SK-N-SH (cell line): ENCODE data around the gene BTN3A1. TPM values are rescaled to one million over a fixed set of nuclear protein-coding genes. Genes with fewer than 3 reads are reported as not detected.

Experiments
- CTCF ChIA-PET: fragments of 300-600, 350-600 bp; formaldehyde crosslinking; extraction: SDS; loops from one replicate; lab custom pipeline; 2021; lab: Yijun Ruan, JAX
- POLR2A ChIA-PET: fragments of 350-600 bp; sonication (Branson Sonifier 250); formaldehyde crosslinking; extraction: SDS; loops from one replicate; lab custom pipeline; 2020; ENCODE audit warnings: antibody characterized with exemption, inconsistent platforms; lab: Yijun Ruan, JAX
- DNase-seq: peaks from one replicate; pipeline ENCODE4 v3.0.0; 2012
- H2AFZ ChIP-seq: fragments of 200-600 bp; sonication (generic); 2 replicates; pipeline ENCODE4 v1.8.1; 2016; ENCODE audit warnings: antibody characterized with exemption, mild to moderate bottlenecking, low read depth
- H3F3A ChIP-seq: fragments of 200-600 bp; sonication (generic); replicated peaks from 2 replicates; pipeline ENCODE3; 2016; ENCODE audit warnings: antibody characterized with exemption, mild to moderate bottlenecking; ENCODE audit not compliant: insufficient read depth
- H3K27ac ChIP-seq, 2 experiments: fragments of 200-500 bp in 1 of 2; fragments of 200-600 bp in 1 of 2; sonication (Bioruptor generic) in 1 of 2; sonication (generic), shearing (Covaris generic) in 1 of 2; 2 replicates each; pipeline versions ENCODE4 v1.5.1 to v1.6.1; 2014 to 2016; ENCODE audit warnings: low read depth in 2 of 2, inconsistent platforms in 1 of 2, low read length in 1 of 2, mild to moderate bottlenecking in 1 of 2, mixed read lengths in 1 of 2
- H3K27me3 ChIP-seq: fragments of 200-600 bp; sonication (generic), shearing (Covaris generic); 2 replicates; pipeline ENCODE4 v1.6.1; 2016; ENCODE audit warnings: mixed run types; ENCODE audit not compliant: insufficient read depth
- H3K36me3 ChIP-seq, 2 experiments: fragments of 200-500 bp in 1 of 2; fragments of 200-600 bp in 1 of 2; sonication (Bioruptor generic) in 1 of 2; sonication (generic) in 1 of 2; replicated peaks in 1 of 2; 2 replicates each; pipeline versions ENCODE3 to v1.5.1; 2014 to 2016; ENCODE audit warnings: low read length in 1 of 2, mild to moderate bottlenecking in 1 of 2; ENCODE audit not compliant: insufficient read depth in 2 of 2, control insufficient read depth in 1 of 2
- H3K4me1 ChIP-seq, 2 experiments: fragments of 200-500 bp in 1 of 2; fragments of 200-600 bp in 1 of 2; sonication (Bioruptor generic) in 1 of 2; sonication (generic), shearing (Covaris generic) in 1 of 2; 2 replicates each; pipeline versions ENCODE4 v1.5.1 to v1.6.1; 2014 to 2016; ENCODE audit warnings: low read depth in 1 of 2, low read length in 1 of 2, mixed run types in 1 of 2; ENCODE audit not compliant: insufficient read depth in 2 of 2, control insufficient read depth in 1 of 2
- H3K4me2 ChIP-seq: fragments of 200-600 bp; sonication (generic), shearing (Covaris generic); 2 replicates; pipeline ENCODE4 v1.6.1; 2017; ENCODE audit warnings: mixed run types
- H3K4me3 ChIP-seq, 2 experiments: fragments of 200-500 bp in 1 of 2; fragments of 200-600 bp in 1 of 2; sonication (Bioruptor generic) in 1 of 2; sonication (generic), shearing (Covaris generic) in 1 of 2; 2 replicates each; pipeline versions ENCODE4 v1.5.1 to v1.8.1; 2014 to 2016; ENCODE audit warnings: low read depth in 2 of 2, inconsistent platforms in 1 of 2, low read length in 1 of 2, mild to moderate bottlenecking in 1 of 2, mixed read lengths in 1 of 2, moderate library complexity in 1 of 2
- H3K79me2 ChIP-seq: fragments of 200-600 bp; sonication (generic); 2 replicates; pipeline ENCODE4 v1.8.1; 2017; ENCODE audit warnings: mild to moderate bottlenecking; ENCODE audit not compliant: insufficient read depth
- H3K9ac ChIP-seq: fragments of 200-600 bp; sonication (generic); 2 replicates; pipeline ENCODE4 v1.6.1; 2017; ENCODE audit warnings: mixed run types
- H3K9me2 ChIP-seq: fragments of 200-600 bp; sonication (generic); 2 replicates; pipeline ENCODE4 v1.6.1; 2017; ENCODE audit warnings: mixed run types
- H3K9me3 ChIP-seq: fragments of 200-600 bp; sonication (generic); 2 replicates; pipeline ENCODE4 v1.6.1; 2017; ENCODE audit warnings: mixed run types, mild to moderate bottlenecking, moderate library complexity
- H4K20me1 ChIP-seq: fragments of 200-600 bp; sonication (generic); 2 replicates; pipeline ENCODE4 v1.6.1; 2017; ENCODE audit warnings: mild to moderate bottlenecking, mixed run types; ENCODE audit not compliant: insufficient read depth
- CHD2 ChIP-seq: fragments of 150-350 bp; IDR thresholded peaks from 2 replicates; pipeline ENCODE4 v1.6.1; 2018; ENCODE audit warnings: low read length; ENCODE audit not compliant: partially characterized antibody
- ELF1 ChIP-seq: IDR thresholded peaks from 2 replicates; pipeline ENCODE4 v1.4.0; 2012
- EZH2phosphoT487 ChIP-seq: fragments of 200-600 bp; sonication (generic); IDR thresholded peaks from 2 replicates; pipeline ENCODE4 v1.6.1; 2017; ENCODE audit warnings: low read depth, mixed run types, mild to moderate bottlenecking, antibody characterized with exemption, moderate library complexity, borderline replicate concordance
- FOSL2 ChIP-seq: IDR thresholded peaks from 2 replicates; pipeline ENCODE4 v1.4.0; 2012; ENCODE audit warnings: low read depth, mild to moderate bottlenecking, moderate library complexity, borderline replicate concordance
- FOXJ3 ChIP-seq: sonication (generic); formaldehyde crosslinking; IDR thresholded peaks from 2 replicates; pipeline ENCODE4 v1.5.1; 2020; ENCODE audit warnings: mild to moderate bottlenecking, missing genetic modification reagents
- GABPA ChIP-seq: IDR thresholded peaks from 2 replicates; pipeline ENCODE4 v1.4.0; 2012; ENCODE audit warnings: low read depth, mild to moderate bottlenecking
- JUND ChIP-seq: IDR thresholded peaks from 2 replicates; pipeline ENCODE4 v1.4.0; 2012
- NRF1 ChIP-seq: IDR thresholded peaks from 2 replicates; pipeline ENCODE4 v1.6.1; 2012; ENCODE audit warnings: low read depth, mild to moderate bottlenecking, low read length
- POLR2AphosphoS5 ChIP-seq: IDR thresholded peaks from 2 replicates; pipeline ENCODE4 v1.6.1; 2012; ENCODE audit warnings: low read depth, low read length
- RAD21 ChIP-seq: IDR thresholded peaks from 2 replicates; pipeline ENCODE4 v1.6.1; 2012; ENCODE audit warnings: mild to moderate bottlenecking, low read length
- RFX5 ChIP-seq: IDR thresholded peaks from 2 replicates; pipeline ENCODE4 v1.6.1; 2012; ENCODE audit warnings: mild to moderate bottlenecking, improper control_type of control experiment, low read length
- RXRA ChIP-seq: IDR thresholded peaks from 2 replicates; pipeline ENCODE4 v1.4.0; 2012; ENCODE audit warnings: low read depth, mild to moderate bottlenecking, borderline replicate concordance
- SIN3A ChIP-seq: IDR thresholded peaks from 2 replicates; pipeline ENCODE4 v1.6.1; 2012; ENCODE audit warnings: low read depth, mild to moderate bottlenecking, low read length, moderate library complexity, borderline replicate concordance
- SMC3 ChIP-seq: IDR thresholded peaks from 2 replicates; pipeline ENCODE4 v1.6.1; 2012; ENCODE audit warnings: low read depth, low read length, improper control_type of control experiment
- TCF12 ChIP-seq: IDR thresholded peaks from 2 replicates; pipeline ENCODE4 v1.4.0; 2012
- TEAD4 ChIP-seq: IDR thresholded peaks from 2 replicates; pipeline ENCODE4 v1.4.0; 2012; ENCODE audit warnings: mild to moderate bottlenecking, borderline replicate concordance; ENCODE audit not compliant: insufficient read depth
- WGBS: methylation state at CpG from one replicate; pipeline ENCODE4 v1.1.6; 2017; ENCODE audit warnings: low lambda C conversion rate; 5-methylcytosine and 5-hydroxymethylcytosine counted together
- polyA plus RNA-seq, 3 experiments: library from polyadenylated mRNA; depleted of rRNA; stranded (reverse); fragments of >200 nt; gene quantifications; 2 replicates each; pipeline ENCODE4 v1.2.3, GENCODE V29; 2012
- TF ChIP-seq, protein P1 (sequence below): fragments of 150-350 bp; IDR thresholded peaks from 2 replicates; pipeline ENCODE4 v1.6.1; 2017; ENCODE audit warnings: antibody characterized with exemption, low read length, low read depth, borderline replicate concordance
- TF ChIP-seq, protein P2 (sequence below): IDR thresholded peaks from 2 replicates; pipeline ENCODE4 v1.6.1; 2012; ENCODE audit warnings: mild to moderate bottlenecking, low read depth, low read length, moderate library complexity
- TF ChIP-seq, protein P3 (sequence below): IDR thresholded peaks from 2 replicates; pipeline ENCODE4 v1.4.0; 2012; ENCODE audit warnings: low read depth, borderline replicate concordance

The BTN3A1 gene
- polyA plus RNA-seq, 1 of the 3 experiments (the other 2 are of a cell fraction): 14.2 TPM

DNA sequence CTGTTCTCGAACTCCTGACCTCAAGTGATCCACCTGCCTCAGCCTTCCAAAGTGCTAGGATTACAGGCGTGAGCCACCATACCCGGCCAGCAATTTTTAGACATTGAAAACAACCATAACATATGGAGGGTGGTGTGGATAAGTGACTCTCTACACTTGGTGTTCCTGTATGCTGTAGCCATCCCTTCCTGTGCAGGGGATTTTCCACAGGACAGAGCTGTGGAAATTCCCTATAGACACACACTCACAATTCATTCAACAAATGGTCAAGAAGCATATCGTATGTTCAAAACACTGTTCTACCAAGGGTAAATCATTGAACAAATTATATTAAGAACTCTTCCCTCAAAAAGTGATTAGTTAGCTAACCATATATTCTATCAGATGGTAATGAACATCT, 61.9 kb downstream of the BTN3A1 start (continued):
- TF ChIP-seq, protein P1, sequence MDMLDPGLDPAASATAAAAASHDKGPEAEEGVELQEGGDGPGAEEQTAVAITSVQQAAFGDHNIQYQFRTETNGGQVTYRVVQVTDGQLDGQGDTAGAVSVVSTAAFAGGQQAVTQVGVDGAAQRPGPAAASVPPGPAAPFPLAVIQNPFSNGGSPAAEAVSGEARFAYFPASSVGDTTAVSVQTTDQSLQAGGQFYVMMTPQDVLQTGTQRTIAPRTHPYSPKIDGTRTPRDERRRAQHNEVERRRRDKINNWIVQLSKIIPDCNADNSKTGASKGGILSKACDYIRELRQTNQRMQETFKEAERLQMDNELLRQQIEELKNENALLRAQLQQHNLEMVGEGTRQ: no peak
- TF ChIP-seq ELF1 (no peak), RFX5 (no peak), RXRA (no peak), SIN3A (no peak), NRF1 (no peak)
- TF ChIP-seq, protein P2, sequence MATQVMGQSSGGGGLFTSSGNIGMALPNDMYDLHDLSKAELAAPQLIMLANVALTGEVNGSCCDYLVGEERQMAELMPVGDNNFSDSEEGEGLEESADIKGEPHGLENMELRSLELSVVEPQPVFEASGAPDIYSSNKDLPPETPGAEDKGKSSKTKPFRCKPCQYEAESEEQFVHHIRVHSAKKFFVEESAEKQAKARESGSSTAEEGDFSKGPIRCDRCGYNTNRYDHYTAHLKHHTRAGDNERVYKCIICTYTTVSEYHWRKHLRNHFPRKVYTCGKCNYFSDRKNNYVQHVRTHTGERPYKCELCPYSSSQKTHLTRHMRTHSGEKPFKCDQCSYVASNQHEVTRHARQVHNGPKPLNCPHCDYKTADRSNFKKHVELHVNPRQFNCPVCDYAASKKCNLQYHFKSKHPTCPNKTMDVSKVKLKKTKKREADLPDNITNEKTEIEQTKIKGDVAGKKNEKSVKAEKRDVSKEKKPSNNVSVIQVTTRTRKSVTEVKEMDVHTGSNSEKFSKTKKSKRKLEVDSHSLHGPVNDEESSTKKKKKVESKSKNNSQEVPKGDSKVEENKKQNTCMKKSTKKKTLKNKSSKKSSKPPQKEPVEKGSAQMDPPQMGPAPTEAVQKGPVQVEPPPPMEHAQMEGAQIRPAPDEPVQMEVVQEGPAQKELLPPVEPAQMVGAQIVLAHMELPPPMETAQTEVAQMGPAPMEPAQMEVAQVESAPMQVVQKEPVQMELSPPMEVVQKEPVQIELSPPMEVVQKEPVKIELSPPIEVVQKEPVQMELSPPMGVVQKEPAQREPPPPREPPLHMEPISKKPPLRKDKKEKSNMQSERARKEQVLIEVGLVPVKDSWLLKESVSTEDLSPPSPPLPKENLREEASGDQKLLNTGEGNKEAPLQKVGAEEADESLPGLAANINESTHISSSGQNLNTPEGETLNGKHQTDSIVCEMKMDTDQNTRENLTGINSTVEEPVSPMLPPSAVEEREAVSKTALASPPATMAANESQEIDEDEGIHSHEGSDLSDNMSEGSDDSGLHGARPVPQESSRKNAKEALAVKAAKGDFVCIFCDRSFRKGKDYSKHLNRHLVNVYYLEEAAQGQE: no peak

DNA sequence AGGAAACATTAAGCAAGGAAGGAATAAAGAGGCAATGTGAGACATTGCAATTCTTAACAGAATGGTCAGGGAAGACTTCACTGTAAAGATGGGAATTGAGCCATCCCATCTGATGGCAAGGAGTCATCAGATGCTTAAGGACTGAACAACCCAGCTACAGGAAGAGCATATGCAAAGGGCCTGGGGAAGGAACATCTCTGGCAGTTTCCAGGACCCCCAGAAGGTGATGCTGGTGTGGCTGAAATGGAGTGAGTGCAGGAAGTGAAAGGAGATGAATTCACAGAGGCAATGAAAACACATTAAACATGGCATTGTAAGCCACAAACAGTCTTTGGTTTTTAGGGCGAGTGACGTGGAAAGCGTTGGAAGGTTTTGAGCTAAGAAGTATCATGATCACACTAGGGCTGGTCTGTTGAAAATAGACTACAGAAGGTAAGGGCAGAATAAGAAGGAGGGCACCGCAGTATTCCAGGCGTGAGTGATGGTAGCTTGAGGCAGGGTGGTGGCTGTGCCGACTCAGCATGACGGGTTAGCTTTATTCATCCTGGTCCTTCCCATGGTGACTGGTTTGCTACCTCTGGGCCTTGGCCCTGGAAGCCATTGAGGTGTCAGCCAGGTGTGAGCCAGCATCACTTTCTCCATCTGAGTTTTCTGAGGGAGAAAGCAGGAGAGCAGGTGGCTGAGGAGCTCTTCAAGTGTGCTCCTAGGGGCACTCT, 62.5 kb downstream of the BTN3A1 start:
- TF ChIP-seq RAD21: no peak
- TF ChIP-seq, protein P1: no peak
- TF ChIP-seq POLR2AphosphoS5: no peak
- no peak for TF ChIP-seq SMC3
- TF ChIP-seq FOSL2: no peak
- TF ChIP-seq TEAD4: no peak
- TF ChIP-seq CHD2: no peak
- no peak for TF ChIP-seq EZH2phosphoT487
- TF ChIP-seq TCF12: no peak
- TF ChIP-seq, protein P3, sequence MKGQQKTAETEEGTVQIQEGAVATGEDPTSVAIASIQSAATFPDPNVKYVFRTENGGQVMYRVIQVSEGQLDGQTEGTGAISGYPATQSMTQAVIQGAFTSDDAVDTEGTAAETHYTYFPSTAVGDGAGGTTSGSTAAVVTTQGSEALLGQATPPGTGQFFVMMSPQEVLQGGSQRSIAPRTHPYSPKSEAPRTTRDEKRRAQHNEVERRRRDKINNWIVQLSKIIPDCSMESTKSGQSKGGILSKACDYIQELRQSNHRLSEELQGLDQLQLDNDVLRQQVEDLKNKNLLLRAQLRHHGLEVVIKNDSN: no peak
- no peak for TF ChIP-seq RXRA
- TF ChIP-seq ELF1: no peak
- TF ChIP-seq JUND: no peak
- TF ChIP-seq GABPA: no peak
- TF ChIP-seq FOXJ3 (CRISPR knock-in tag): no peak
- TF ChIP-seq, protein P2: no peak
- Histone ChIP-seq H3K79me2 (peaks cover 29% of the 10 kb centered on the region), H3K9ac (no peak overlapping the region), H3F3A (peaks cover 3% of the 10 kb centered on the region), H3K36me3 (peaks cover 69 to 74% of the 10 kb centered on the region in 2 experiments), H4K20me1 (no peaks in the 10 kb centered on the region), H3K9me3 (no peaks in the 10 kb centered on the region), H3K4me1 (peaks cover 5 to 8% of the 10 kb centered on the region in 2 experiments; a peak in 1 of 4 replicates), H3K27me3 (no peaks in the 10 kb centered on the region), H2AFZ (no peak overlapping the region), H3K9me2 (no peaks in the 10 kb centered on the region), H3K27ac (no peak overlapping the region), H3K4me2 (no peak overlapping the region), H3K4me3 (no peak overlapping the region)
- ChIA-PET CTCF (interaction anchor here (0.7 to 0.9 kb wide), 2 partner anchors 123 kb away, joined by 3 read pairs; no protein-coding TSS in a partner anchor), POLR2A (no interaction called here)
- WGBS: 98% methylated on average over 7 of the region's 7 CpGs
- DNase-seq: no peak
